ENCODE data around the gene SSH3. TPM values are rescaled to one million over a fixed set of nuclear protein-coding genes. Genes with fewer than 3 reads are reported as not detected.
A peak's percentile ranks its signal among the peaks of the same experiment; 100 is the strongest.

The SSH3 gene
- total RNA-seq, 6 donors from 2014 or later = 35.9 to 99.2 (median 53.8) TPM

GRCh38 chr11:67344264-67344663 lies 40.9 kb downstream of the SSH3 start:
- DNase-seq (no peak), ATAC-seq (ENCODE audit: low FRiP score in 2 of 2) (no peak)
- 72 to 90% methylated on average over 3 to 4 of the region's 4 CpGs for WGBS, 2 donors
- no peaks in the 10 kb centered on the region for H3K27me3 ChIP-seq
- TF ChIP-seq POLR2A (IDR thresholded peaks at IDR 0.05) = no peak
- no peak for TF ChIP-seq CTCF (IDR thresholded peaks at IDR 0.05)
- TF ChIP-seq EP300 (IDR thresholded peaks at IDR 0.05) = no peak
- no peak overlapping the region for H3K27ac ChIP-seq
- H3K4me3 ChIP-seq = no peak overlapping the region
- peaks cover 4 to 22% (median 11%) of the 10 kb centered on the region in 4 donors for H3K4me1 ChIP-seq
- H3K9me3 ChIP-seq = no peaks in the 10 kb centered on the region
- H3K36me3 ChIP-seq = no peaks in the 10 kb centered on the region

GRCh38 chr11:67345247-67345919 lies 42.1 kb downstream of the SSH3 start:
- H3K9me3 ChIP-seq = no peaks in the 10 kb centered on the region
- WGBS, 2 donors = 74 to 77% methylated on average over 8 of the region's 8 CpGs
- peak overlapping the region in 3 of 4 donors; percentile 21 to 24 (median 23) for H3K27ac ChIP-seq
- TF ChIP-seq POLR2AphosphoS5 (IDR thresholded peaks at IDR 0.05) (no peak), POLR2A (IDR thresholded peaks at IDR 0.05) (no peak), EP300 (IDR thresholded peaks at IDR 0.05) (no peak), CTCF (IDR thresholded peaks at IDR 0.05) (no peak)
- H3K36me3 ChIP-seq = no peaks in the 10 kb centered on the region
- no peaks in the 10 kb centered on the region for H3K27me3 ChIP-seq
- no peak for DNase-seq
- ATAC-seq (ENCODE audit: low FRiP score in 2 of 2) = peak; percentile 16 to 21
- H3K4me1 ChIP-seq = peaks cover 4 to 22% (median 11%) of the 10 kb centered on the region in 4 donors
- H3K4me3 ChIP-seq = no peak overlapping the region

- WGBS, 2 donors = 64 to 66% methylated on average over 7 of the region's 7 CpGs
- DNase-seq = peak in 1 of 2 donors; percentile 62
- ATAC-seq (ENCODE audit: low FRiP score in 2 of 2) = peak; percentile 59 to 89
- H3K4me1 ChIP-seq = peaks cover 9 to 27% (median 17%) of the 10 kb centered on the region in 4 donors
- peak in 2 of 4 donors; percentile 44 to 57 for TF ChIP-seq EP300 (IDR thresholded peaks at IDR 0.05)
- TF ChIP-seq POLR2AphosphoS5 (IDR thresholded peaks at IDR 0.05) = no peak
- TF ChIP-seq CTCF (IDR thresholded peaks at IDR 0.05) = peak; percentile 43 to 76 (median 68)
- H3K27ac ChIP-seq = peak overlapping the region; percentile 13 to 36 (median 22)
- H3K9me3 ChIP-seq = no peaks in the 10 kb centered on the region
- no peaks in the 10 kb centered on the region for H3K36me3 ChIP-seq
- no peak overlapping the region for H3K4me3 ChIP-seq
- H3K27me3 ChIP-seq = no peaks in the 10 kb centered on the region
Observed at GRCh38 chr11:67345920-67346819, 42.8 kb downstream of the SSH3 start.

- DNase-seq = no peak
- TF ChIP-seq POLR2A (IDR thresholded peaks at IDR 0.05) (no peak), CTCF (IDR thresholded peaks at IDR 0.05) (no peak)
- H3K4me3 ChIP-seq = no peak overlapping the region
- H3K4me1 ChIP-seq = peaks cover 23 to 45% (median 34%) of the 10 kb centered on the region in 4 donors
- no peak for ATAC-seq (ENCODE audit: low FRiP score in 2 of 2)
- no peaks in the 10 kb centered on the region for H3K27me3 ChIP-seq
- H3K27ac ChIP-seq = no peak overlapping the region
- no peaks in the 10 kb centered on the region for H3K9me3 ChIP-seq
- no peaks in the 10 kb centered on the region for H3K36me3 ChIP-seq
- 75% methylated on average over 11 of the region's 11 CpGs for WGBS, 2 donors
Observed at GRCh38 chr11:67347964-67348749, 44.8 kb downstream of the SSH3 start.

All from upper lobe of left lung (tissue), 6 donors.